SW480 (cell line): ENCODE data around the gene GPANK1.
A peak's percentile ranks its signal among the peaks of the same experiment; 100 is the strongest.

ENCODE experiments used
- DNase-seq: peaks from one replicate; pipeline ENCODE4 v3.0.0-alpha.2; 2016; ENCODE audit warnings: low spot score

GPANK1 gene

DNA sequence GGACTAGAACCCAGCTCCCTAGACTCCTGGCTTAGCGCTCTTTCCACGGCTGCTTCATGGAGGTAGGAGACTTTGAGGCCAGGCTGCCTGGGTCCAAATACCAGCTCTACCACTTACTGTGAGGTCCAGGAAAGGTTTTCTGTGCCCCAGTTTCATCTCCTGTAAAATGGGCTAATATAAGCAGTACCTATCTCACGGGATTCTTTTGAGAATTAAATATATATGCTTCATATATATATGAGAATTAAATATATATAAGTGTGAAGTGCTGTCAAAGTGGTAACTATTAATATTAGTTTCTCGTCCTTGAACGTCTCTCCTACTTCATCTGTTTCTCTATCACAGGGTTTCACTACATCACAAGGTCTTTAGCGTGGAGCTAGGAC is 26.3 kb upstream of the GPANK1 start:
- no peak for DNase-seq

DNA sequence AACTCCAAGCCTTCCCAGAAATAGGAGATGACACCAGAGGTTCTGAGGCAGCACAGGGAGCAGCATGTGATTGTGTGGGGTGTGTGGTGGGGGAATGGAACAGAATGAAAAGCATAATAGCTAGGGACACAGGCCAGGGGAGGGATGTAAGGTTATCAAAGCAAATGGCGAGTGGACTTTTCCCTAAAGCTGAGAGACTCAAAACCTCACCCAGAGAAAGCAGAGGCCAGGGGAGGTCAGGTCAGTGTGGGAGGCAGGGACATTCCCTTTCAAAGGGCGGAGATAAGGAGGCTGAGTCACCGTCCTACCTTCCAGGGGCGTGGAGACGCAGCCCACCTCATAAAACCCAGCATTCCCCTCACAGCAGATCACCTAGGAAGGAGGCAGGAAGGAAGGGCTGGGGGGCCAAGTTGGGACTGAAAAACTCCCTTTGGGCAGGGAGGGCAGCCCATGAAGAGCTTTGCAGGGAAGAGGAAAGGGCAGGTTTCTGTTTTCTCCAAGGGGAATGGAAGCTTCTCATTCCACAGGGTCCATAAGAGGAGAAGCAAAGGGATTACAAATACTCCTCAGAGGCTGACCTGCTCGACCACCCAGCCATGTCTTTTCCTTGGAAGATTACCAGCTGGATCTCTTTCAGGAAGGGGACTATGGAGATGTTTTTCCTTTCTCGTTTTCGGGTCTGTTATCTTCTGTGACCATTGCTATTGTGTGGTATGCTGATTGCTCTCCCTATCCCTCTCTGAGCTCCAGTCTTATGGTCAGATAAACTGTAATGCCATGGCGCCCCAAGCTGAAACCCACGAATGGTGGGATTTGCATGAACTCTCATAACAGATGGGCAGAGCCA is 25.7 kb upstream of the GPANK1 start:
- no peak for DNase-seq

DNA sequence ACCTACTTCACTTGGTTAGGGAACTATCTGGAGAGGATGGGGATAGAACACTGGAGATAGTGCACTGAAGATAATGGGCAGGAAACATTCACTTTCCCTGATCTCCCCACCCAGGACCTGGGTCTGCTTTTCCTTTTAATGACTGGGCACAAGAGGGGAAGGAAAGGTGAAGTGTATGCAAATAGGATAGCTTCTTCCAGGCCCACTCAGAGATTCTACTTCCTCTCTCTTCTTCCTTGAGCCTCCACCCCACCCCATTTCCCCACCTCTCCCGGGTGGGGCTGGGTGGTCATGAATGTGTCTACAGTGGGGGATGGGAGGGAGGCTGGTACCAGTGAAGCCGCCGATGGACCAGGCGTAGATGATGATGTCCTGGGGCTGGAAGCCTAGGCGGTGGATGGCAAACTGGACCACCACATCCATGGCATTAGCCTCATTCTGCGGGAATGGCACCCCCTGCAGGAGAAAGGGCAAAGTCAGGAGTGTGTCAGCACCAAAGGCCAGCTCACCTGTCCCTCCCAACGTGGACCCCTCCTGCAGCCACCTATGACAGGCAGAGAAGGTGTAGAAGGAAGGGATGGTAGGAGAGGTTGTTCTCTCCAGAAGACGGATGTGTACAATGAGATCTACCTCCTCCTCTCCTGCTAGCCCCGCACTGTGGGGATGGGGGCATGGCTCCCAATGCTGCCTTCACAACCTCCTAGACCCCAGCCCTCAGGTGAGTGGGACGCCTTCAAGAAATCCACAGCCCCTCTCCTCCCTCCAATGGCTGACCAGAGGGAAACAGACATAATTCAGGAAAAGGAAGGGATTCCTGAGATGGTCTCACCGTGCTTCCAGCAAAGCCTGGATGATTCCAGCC is 24.7 kb upstream of the GPANK1 start:
- no peak for DNase-seq

DNA sequence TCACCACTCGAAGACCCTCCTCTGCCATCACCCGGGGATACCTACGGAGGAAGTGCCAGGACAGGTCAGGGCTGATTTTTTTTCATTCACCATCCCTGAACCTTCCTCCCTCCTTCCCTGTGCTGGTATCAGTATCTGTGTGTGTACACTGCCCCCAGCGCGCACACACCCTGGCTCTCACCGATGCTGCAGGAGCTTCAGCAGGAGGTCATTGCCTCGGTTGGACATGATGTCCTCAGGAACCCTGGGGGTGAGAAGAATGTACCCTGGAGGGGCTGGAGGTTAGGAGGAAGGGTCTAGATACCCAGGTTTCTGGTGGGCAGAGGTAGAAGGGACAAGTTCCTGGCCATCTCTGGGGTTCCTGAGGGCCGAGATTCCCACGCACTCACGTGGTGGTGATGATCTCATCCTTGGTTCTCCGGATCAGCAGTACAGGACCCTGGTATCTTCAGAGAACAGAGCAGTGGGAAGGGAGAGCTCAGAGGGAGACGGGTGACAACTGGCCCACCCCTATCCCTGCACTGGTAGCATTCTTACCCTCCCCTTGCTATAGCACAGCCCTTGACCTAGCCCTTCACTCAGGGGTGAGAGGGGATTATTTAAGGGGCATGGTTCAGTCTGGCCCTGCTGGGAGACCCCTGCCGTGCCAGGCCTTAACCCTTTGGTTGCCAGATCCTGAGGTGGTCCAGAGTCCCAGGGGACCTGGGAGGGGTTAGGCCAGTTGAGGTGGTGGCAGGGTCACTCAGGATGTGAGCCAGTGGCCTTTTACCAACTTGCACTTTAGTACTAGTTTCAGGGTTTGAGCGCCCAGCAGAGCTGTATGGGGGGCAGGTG is 23.3 kb upstream of the GPANK1 start:
- no peak for DNase-seq

DNA sequence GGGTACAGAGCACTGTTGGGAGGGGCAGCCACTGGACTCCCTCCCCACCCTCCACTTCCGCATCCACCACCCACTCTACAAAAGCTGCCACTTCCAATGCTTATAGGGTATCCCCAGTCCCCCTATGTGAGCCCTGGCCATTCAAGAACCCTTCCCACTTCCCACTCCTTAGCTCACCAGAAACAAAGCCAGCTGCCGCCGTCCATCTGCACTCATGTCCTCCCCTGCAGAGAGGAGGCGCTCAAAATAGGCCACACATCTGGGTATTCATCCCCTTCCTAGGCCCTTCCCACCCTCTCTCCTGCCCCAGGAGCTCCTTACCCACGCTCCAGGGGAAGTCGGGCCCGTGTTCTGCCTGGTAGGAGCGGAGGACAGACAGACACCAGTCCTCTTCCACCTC is 22.5 kb upstream of the GPANK1 start:
- no peak for DNase-seq

DNA sequence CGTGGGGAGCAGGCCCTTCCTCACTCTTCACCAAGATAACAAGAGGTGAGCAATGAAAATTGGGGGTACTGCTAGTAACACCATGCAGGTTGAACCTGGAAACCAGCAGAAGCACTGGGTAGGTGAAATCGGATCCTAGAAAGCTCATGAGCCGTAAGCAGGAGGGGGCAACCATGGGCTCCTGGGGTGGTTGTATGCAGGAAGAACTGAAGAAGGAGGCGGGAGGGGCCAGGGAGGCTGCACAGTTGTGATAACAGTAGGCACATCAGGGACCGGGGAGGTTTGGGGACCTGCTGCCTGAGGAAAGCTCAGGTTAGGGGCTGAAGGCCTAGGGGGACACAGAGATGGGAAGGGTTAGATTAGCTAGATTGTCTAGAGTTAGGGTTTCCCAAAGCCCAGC is 21.7 kb upstream of the GPANK1 start:
- DNase-seq, result no peak

DNA sequence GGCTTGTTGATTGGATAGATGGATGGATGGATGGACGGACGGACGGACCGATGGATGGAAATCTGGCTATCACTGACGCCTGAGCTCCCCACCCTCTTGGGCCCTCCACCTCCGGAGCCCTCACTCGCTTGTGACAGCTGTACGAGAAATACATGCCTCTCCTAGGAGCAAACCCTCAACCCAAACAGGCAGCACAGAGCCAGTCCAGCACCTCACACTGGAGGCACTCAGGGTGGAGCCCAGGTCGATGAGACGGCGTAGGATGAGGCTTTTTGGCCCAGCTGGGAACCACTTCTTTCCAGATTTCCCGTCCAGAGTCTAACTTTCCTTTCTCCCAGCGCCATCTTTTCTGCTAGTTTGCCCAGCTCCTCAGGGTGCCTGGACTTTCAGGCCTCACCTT is 18.8 kb upstream of the GPANK1 start:
- DNase-seq, result no peak

DNA sequence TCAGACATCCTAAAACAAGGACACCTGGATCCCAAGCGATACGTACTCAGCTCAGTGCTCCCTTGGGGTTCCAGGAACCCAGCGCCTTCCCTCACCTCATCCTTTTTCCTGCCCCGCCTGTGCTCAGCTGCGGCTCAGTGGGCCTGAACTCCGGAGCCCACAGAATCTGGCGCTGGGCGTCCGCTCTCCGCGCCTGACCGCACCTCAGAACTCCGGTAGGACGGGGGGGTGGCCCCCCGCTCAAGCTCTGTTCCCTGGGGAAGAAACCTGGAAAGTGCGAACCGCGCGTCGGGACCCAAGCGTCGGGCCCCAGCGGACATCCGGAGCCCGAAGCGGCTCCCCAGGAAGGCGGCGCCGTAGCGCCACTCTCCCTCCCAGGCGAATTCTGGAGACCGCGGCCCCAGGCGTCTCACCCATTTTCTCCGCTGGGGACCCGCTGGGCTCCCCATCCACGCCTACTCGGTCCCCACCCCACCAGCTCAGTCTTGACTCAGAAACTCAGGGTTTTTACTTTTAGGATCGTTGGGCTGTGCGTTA is 16.4 kb upstream of the GPANK1 start:
- peak; percentile 31 for DNase-seq

DNA sequence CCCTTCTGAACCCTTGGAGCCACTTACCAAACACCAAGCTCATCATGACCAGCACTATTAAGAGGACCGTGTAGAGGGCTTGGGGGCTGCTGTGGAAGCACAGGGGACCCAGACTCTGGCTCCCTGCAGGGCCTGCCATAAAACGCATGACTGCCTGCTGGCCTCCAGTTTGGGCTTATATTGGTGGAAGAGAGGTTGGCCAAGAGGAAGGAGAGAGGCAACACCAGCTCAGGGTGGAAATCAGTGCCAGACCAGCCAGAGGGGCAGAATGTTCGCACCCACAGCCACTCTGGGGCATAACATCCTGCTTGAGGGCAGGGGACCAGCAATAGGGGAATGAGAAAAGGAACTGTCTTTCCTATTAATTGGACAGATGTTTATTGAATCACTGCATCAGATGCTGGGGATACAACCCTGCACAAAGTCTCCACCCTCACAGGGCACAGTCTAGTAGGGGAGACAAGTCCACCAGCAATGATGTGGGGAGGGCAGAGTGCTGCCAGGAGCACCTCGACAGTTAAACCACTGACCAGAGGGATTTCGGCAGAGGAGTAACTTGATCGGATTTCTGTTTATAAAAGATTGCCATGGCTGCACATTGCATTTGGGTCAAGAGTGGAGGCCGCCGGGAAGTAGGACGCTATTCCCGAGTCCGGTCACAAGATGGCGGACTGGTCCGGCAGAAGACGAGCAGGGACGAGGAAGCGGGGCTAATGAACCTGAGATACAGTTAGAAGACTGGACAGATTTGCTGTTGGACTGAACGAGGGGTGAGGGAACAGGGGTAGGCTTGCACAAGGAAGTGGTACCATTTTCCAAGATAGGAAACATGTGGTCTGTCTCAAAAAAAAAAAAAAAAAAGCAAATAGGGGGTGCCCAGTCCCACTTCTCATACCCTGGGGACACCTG is 15.7 kb upstream of the GPANK1 start, which contains the start of gene LY6G5C:
Gene LY6G5C (minus strand): TSS at position 842 of the 909 bp plus-strand sequence. CDS start 694 bp downstream, at position 148.
- DNase-seq, result peak; percentile 89

DNA sequence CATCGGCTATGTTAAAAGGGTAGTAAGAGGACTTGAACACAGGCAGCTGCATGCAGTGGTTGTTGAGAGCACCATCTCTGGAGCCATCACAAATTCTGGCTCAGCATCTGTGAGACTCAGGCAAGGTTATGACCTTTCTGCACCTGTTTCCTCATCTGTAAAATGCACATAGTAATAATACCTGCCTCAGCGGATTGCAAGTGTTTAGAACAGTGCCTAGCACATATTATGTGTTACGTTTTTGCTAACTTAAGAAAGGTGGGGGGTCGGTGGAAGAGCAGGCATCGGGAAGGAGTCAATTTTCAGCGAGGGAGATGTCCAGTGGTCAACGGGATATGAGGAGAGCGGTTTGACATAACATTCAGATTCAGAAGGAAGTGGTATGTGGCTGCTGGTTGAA is 13.2 kb upstream of the GPANK1 start:
- no peak for DNase-seq

DNA sequence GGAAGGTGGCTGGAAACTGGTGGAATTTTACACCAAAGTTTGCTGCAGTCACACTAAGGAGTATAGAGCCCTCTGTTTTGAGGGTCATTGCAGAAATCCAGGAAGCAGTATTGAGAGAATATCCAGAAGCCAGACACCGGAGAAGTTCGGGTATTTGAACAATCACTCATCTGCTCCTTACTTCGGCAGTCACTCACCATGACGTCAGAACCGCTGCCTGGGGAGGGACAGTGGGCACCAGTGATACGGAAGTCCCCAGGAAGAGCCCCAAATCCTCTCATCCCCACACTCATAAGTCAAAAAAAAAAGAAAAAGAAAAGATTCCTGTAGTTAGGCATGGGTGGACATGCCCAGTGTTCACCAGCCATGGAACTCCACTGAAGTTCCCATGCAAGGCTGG is 12.1 kb upstream of the GPANK1 start:
- no peak for DNase-seq

DNA sequence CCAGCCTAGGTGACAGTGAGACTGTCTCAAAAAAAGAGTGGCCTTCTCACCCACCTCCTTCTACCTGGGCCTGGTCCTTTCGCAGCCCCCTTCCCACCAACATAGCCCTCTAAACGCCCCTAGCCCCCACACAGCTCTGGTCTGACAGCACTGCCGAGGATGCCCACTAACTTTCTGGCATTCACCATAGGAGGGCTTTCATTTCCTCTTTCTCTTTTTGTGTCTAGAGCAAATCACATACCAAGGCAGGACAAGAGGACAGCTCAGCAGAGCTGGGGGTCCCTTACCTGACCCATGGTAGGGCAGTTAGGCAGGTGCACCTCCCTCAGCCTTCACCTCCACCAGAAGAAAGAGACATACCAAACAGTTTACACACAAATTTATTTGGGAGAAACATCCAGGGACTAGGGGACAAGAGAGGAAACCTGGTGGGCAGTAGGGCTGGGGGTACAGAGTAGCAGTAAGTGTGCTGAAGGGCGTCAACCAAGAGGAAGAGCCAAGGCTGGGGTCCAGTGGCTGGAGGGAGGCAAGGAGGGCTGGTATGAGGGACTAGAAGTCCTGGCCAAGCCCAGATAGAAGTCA is 11.6 kb upstream of the GPANK1 start:
- no peak for DNase-seq

DNA sequence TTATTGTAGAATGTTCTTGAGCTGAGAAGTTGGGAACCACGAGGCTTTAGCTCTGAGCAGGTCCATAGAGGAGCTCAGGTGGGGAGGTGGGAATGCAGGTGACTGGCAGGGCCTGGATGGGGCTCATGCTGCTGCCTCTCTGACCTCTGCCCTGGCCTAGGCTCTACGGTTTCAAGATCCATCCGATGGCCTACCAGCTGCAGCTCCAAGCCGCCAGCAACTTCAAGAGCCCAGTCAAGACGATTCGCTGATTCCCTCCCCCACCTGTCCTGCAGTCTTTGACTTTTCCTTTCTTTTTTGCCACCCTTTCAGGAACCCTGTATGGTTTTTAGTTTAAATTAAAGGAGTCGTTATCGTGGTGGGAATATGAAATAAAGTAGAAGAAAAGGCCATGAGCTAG is 4.9 kb upstream of the GPANK1 start, which contains the start of gene LY6G5B:
Gene LY6G5B (plus strand): TSS at position 301 of the 400 bp plus-strand sequence. CDS start 975 bp downstream, outside the sequence.
- DNase-seq, result no peak

DNA sequence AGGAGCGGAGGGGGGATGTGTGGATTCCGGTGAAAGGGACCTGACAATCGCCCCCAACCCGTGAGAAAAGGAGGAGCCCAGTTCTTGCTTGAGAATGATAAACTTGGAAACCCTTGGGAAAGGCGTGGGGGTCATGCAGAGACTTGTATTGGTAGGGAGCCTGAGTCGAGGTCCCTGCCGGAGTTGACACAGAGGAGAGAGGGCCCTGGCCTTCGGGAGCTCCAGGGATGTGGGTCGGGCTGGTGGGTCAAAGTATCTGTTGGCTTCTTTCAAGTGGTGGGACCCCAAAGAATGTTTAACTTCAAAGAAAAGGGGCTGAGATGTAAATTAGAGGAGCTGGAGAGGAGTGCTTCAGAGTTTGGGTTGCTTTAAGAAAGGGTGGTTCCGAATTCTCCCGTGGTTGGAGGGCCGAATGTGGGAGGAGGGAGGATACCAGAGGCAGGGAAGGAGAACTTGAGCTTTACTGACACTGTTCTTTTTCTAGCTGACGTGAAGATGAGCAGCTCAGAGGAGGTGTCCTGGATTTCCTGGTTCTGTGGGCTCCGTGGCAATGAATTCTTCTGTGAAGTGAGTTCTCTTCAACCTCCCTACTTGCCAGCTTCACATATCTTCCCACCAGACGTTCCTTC is 1.7 kb upstream of the GPANK1 start:
- no peak for DNase-seq

DNA sequence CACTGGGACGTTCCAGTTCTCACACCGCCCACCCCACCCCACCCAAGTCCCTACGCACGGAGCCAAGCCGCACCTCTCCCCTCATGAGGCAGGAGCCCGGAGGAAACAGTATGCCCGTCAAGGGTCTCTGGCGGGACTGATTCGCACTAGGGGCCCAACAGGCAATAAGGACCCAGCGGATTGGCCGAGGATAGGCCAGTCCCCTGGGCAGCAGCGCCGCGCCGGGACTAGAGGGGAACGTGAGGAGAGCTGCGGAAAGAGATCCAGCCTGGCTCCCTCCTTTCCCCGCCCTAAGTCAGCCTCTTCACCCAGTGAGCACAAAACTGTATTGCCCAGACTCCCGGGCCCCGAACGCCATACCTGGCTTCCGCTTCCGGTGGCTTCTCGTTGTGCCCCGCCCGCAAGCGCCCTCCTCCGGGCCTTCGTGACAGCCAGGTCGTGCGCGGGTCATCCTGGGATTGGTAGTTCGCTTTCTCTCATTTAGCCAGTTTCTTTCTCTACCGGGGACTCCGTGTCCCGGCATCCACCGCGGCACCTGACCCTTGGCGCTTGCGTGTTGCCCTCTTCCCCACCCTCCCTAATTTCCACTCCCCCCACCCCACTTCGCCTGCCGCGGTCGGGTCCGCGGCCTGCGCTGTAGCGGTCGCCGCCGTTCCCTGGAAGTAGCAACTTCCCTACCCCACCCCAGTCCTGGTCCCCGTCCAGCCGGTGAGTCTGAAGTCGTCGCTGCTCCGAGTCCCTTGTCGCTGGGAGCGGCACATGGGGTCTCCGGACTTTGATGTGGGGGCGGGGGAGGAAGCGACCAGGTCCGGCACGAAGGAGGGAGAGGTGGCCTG is 922 bp upstream of the GPANK1 start, which contains the start of gene CSNK2B:
Gene CSNK2B (plus strand): TSS at position 580 of the 836 bp plus-strand sequence. CDS start 752 bp downstream, outside the sequence.
- DNase-seq, result peak; percentile 96

DNA sequence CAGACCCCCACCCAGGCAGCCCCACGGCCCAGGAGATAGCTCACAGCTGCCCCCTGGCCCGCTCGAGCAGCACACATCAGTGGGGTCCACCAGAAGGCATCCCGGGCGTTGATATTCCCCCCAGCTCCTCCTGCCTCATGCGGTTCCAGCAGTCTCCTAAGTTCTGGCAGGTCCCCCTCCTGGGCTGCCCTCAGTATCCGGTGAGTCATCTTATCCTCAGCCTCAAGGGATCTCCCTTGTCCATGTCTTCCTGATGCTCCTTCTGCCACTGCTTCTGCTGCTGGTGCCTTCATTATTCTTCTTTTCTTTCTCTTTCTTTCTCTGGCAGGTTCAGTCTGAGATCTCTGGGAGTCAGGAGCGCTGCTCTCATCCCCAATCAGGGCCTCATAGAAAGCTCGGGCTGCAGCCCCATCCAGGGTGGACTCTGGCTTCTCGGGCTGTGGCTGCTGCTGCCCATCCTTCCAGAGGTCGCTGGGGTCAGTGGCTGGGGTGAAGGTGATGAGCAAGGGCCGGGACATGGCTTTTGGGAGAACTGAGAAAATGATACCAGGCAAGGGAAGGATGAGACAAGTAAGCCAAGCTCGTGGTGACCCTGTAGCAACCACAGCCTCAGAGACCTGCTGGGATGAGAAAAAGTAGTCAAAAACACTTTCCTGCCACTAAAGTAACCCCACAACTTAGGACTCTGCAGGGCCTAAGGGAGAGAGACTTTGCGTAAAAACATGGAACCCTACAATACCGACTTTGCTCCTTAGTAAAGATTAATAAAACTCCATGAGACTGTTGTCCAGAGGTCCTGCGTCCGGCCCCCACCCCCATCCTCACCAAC is 622 bp downstream of the GPANK1 start:
- DNase-seq, result peak; percentile 37

DNA sequence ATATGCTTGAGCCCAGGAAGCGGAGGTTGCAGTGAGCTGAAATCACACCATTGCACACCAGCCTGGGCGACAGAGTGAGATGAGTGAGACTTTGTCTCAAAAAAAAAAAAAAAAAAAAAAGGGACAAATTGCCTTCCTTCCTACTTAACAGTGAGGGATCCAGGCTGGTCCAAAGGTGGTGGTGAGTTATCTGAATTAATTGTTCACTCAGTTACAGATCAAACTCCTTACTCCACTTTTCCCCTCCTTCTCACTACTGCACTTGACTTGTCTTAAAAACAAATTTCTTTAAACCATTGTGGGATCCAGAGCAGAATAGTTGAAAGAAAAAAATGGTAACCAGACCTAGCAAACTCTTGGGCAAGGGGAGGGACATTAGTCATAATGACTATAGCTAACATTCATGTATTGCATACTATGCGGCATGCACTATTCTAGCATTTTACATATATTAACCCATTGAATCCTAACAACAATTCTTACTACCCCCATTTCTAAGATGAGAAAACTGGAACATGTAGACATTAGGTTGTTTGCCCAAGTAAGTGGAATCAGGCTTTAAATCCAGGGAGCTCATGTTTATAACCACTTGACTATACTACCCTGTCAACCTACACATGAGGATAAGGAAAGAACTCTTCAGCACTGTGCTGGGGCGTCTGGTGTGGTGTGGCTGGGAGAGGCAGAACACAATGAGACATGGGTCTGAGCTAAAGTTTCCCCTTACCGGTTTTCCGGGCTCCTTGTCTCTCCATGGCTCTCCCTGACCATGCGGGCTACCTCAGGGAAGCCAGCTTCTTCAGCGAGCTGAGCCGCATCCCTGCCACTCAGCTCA is 1.5 kb downstream of the GPANK1 start:
- no peak for DNase-seq
